ENCODE data around the gene ARL15.

ARL15 gene

GRCh38 chr5:53971131-53971530 lies 339.2 kb downstream of the ARL15 start:
- no peak for DNase-seq

- DNase-seq: no peak
Observed at GRCh38 chr5:53970475-53970874, 339.9 kb downstream of the ARL15 start.

DNA sequence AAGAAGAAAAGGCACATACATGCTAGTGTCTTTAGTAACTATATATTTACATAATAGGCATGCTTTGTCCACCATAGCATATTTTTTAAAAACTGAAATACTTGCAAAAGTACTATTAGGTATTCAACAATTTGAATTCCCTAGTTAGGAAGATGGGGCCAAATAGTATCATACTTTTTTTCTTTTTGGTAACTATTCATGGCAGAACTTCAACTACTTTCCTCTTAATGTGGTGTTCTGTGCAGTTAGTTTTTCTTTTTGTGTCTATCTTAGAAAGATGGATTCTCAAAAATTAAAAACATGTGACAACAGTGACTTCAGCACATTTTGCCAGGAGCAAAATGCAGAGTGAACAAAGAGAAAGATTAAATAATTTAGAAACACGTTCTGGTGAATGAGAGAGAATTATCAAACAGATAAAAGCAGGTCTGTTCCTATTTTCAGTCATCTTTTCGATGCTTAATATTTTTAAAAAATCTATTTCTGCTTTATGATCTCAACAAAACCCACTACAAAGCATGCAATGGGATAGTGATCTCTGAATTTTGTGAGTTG lies 341.1 kb downstream of the ARL15 start:
- no peak for DNase-seq

DNA sequence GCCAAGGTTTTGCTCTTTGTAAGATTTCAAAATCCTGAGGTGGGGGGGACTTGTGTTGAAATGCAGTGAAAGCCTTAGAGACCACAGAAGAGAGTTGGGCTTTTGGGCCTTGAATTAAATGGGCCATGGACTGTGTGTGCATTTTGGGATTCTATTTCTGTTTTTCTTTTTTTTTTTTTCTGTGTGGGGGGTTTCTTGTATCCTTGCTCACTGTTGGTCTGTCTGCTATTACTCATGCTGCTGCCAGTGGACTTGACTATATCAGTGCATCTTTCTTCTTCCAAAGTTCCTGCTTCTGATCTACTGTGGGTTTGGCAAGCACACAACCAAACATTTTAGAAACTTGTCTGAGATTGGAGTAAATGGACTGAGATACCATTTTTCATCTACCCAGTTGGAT lies 344.9 kb downstream of the ARL15 start:
- no peak for DNase-seq

DNA sequence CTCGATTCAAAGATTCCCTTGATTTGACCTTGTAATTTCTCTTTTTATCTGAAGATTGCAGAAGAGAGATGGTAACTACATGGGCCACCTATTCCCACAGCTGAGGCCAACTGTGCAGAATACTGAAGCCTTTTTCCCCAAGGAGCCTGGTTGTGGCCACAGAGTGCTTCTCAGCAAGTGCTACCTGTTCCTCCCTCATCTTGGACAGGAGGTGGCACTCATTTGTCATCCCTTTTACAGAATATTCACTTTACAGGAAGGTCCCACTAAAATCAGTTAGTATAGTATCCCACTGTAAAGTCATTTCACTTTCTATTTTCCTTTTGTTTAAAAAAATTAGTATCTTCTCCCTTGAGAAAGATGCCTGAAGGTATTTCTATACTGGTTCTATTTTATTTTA lies 346.4 kb downstream of the ARL15 start:
- no peak for DNase-seq

- DNase-seq: no peak
Observed at GRCh38 chr5:53962306-53962705, 348.1 kb downstream of the ARL15 start.

- no peak for DNase-seq
Observed at GRCh38 chr5:53956632-53957031, 353.7 kb downstream of the ARL15 start.

- DNase-seq: no peak
Observed at GRCh38 chr5:53956196-53956595, 354.2 kb downstream of the ARL15 start.

DNA sequence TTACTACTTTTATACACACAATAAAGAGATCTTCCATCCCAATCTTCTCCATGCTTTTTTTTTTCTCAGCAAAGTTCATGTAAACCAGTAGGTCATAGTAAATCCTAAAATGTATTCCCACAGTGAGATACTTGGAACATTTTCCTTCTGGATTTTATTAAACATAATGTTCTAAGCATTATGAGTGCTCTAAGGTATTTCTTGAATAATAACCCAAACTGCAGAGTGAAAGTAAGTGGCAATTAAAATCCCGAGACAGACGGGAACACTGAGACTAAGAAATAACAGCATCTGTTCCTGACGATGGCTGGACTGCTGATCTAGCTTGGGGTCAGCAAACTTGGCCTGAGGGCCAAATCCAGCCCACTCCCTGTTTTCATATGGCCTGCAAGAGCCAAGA lies 359.8 kb downstream of the ARL15 start:
- no peak for DNase-seq

DNA sequence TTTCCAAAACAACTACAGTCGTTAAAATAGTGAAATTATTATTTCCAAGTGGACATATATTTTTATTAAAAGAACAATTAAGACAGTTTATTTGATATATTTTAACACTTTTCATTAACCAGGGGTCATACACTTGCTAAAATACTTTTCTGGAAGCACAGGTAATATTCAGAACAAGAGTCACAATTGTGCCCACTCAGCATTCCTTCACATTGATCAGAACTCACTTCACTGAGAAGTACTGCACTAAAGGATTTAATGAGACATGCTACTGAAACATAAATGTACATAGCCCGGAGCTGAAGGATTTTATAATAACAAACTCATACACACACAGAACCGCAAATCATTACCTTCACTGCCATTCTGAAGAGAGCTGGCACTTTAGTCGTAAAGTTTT lies 361.8 kb downstream of the ARL15 start:
- DNase-seq: no peak

GRCh38 chr5:53946405-53947100 lies 363.8 kb downstream of the ARL15 start:
- DNase-seq: no peak

- no peak for DNase-seq
Observed at GRCh38 chr5:53944981-53945380, 365.4 kb downstream of the ARL15 start.

GRCh38 chr5:53943938-53944337 lies 366.4 kb downstream of the ARL15 start:
- DNase-seq: no peak

- no peak for DNase-seq
Observed at GRCh38 chr5:53942724-53943123, 367.6 kb downstream of the ARL15 start.

GRCh38 chr5:53940921-53941320 lies 369.5 kb downstream of the ARL15 start:
- no peak for DNase-seq

- DNase-seq: no peak
Observed at GRCh38 chr5:53937467-53937866, 372.9 kb downstream of the ARL15 start.

GRCh38 chr5:53936481-53937352 lies 373.7 kb downstream of the ARL15 start:
- DNase-seq: no peak

GRCh38 chr5:53934151-53934820 lies 376.1 kb downstream of the ARL15 start:
- no peak for DNase-seq

GRCh38 chr5:53932351-53932750 lies 378.0 kb downstream of the ARL15 start:
- no peak for DNase-seq

DNA sequence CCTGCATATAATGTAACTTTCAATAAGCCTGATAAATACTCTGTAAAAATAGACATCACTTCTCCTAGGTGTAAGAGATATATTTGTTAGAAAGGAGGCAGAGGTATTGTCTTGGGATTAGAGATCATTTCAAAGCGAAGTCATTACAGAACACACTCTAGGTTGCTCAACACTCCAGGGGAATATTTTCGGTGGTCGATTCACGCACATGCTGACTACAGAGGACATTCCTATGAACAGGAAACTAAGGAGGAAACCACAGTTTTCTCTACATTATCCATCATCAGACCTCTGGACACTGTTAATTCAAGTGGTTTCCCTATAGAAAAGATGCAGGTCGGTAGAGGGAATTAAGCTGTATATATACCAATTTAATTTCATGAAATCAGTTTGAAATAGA lies 379.9 kb downstream of the ARL15 start:
- no peak for DNase-seq

- DNase-seq: no peak
Observed at GRCh38 chr5:53929570-53929969, 380.8 kb downstream of the ARL15 start.

GRCh38 chr5:53929152-53929551 lies 381.2 kb downstream of the ARL15 start:
- DNase-seq: no peak

DNA sequence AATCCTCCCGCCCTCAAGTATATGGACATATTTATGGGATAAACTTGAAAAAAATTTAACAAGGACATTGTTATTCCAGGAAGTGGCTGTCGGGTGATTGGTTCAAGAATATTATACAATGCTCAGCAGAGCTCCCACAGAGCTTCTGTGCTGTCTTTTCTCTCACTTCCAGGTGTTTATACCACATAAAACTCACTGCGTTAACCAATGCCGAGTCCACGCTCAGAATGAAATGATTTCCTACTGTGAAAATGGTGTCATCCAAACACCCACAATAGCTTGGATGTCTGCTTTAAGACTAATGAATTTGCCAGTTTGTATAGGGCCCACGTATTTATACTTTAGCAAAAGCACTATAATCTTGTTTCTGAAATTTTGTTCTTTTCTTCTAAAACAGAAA lies 381.7 kb downstream of the ARL15 start:
- no peak for DNase-seq

All from activated CD4-positive, alpha-beta T cell treated with anti-CD3 and anti-CD28 coated beads, Interleukin-2, amount 50 U/mL, for 16 hours (primary cell).